Measurements from ENCODE around the gene CCDC188.

The CCDC188 gene

DNA sequence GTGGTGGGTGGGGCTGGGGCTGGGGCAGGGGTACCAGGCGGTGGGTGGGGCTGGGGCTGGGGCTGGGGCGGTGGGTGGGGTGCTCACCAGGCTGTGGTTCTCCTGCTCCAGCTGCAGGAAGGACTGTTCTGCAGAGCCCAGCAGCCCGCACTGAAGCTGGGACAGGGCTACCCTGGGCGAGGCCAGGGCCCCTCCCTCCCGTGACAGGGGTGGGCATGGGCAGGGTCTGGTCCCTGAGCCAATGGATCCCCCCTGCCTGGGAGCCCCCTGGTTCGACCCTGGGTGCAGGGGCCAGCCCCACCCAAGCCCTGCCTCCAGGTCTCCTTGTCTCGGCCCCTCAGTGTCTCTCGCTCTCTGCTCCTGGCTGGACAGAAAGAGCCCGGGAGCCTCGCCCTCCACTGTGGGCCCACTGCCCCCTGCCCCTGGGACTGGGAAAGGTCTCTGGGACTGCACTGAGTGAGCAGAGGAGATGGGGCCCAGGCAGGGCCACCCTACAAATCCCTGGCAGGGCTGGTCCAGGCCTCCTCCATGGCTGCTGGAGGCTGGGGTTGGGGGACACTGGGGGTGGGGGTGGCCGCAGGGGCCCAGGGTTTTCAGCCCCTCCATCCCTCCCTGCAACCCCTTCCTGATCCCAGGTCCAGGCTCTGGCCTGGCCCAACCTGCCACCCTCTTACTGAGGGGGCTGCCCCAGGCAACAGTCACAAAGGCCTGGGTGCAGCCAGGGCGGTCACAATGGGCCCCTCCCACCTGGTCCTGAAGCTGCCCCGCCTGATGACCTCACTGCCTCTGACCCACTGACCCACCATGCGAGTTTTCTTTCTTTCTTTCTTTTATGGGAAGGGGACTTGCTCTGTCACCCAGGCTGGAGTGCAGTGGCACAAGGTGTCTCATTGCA is at the start of gene CCDC188:
TSS of gene CCDC188 (minus strand) at position 675 of the 895 bp plus-strand sequence. CDS start at position 606, 69 bp downstream.
- TF ChIP-seq, protein P1, sequence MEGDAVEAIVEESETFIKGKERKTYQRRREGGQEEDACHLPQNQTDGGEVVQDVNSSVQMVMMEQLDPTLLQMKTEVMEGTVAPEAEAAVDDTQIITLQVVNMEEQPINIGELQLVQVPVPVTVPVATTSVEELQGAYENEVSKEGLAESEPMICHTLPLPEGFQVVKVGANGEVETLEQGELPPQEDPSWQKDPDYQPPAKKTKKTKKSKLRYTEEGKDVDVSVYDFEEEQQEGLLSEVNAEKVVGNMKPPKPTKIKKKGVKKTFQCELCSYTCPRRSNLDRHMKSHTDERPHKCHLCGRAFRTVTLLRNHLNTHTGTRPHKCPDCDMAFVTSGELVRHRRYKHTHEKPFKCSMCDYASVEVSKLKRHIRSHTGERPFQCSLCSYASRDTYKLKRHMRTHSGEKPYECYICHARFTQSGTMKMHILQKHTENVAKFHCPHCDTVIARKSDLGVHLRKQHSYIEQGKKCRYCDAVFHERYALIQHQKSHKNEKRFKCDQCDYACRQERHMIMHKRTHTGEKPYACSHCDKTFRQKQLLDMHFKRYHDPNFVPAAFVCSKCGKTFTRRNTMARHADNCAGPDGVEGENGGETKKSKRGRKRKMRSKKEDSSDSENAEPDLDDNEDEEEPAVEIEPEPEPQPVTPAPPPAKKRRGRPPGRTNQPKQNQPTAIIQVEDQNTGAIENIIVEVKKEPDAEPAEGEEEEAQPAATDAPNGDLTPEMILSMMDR (IDR thresholded peaks at IDR 0.05; ENCODE audit: extremely low read depth, missing control alignments): no peak
- DNase-seq (ENCODE audit: low spot score): no peak

DNA sequence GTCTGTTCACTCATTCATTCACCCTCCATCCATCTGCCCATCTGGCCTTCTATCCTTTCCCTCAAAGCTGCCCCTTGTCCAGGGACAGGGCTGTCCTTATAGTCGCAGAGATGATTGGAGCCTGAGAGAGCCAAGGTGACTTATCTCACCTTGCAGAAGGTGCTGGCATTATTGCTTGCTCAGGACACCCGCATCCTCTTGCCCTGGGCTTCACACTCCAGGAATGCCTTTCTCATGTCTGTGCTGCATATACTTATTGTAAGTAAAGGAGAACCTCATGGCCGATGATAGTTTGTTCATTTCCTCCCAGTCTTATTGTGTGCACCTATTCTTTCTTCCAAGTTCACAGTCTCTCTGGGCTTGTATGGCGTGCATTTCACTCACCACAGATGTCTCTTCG is 49.1 kb upstream of the CCDC188 start:
- TF ChIP-seq, protein P1 (IDR thresholded peaks at IDR 0.05; ENCODE audit: extremely low read depth, missing control alignments): no peak
- DNase-seq (ENCODE audit: low spot score): no peak

DNA sequence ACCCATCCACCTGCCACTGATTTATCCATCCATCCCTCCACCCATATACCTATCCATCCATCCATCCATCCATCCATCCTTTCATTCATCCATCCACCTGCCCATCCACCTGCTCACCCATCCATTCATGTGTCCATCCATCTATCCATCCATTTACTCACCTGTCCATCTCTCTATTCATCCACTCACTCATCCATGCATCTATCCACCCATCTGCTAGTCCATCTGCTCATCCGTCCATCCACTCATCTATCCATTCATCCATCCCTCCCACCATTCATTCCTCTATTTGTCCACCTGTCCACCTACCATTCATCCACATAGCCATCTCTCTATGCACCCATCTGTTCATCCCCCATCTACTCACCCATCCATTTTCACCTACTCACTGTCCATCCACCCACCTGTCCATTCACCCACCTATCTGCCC is 48.6 kb upstream of the CCDC188 start:
- no peak for DNase-seq (ENCODE audit: low spot score)
- TF ChIP-seq, protein P1 (IDR thresholded peaks at IDR 0.05; ENCODE audit: extremely low read depth, missing control alignments): no peak

DNA sequence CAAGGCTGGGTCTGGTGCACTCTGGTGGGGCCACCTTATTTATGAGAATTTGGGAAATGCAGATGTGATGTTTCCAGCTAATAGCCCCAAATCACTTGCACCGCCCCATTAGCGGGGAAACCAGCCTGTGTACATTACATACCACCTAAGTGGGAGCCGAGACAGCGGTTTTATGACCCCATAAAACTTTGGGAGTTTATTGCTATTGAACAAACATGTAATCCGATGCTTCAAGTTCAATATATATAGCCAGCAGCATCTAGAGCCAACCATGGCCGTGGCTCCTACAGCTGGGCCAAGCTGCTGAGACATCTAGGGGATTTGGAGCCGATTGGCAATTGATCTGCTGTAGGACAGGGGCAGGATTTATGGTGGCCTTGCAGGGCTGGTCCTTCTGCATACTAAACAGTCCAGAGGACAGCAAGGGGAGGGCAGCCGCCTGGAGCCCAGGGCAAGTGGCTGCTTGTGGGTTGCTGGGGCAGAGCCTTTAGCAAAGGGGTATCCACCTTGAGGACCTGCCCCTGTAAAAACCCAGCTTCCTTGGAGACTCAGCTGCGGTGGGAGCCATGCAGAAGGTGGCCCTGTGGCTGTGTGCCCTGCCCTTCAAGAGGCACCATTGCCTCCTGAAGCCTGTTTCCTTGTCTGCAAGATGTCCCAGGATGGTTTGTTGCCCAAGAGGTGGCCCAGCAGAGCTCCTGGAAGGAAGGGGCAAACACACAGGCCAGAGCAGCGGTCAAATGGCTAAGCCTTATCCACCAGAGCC is 47.9 kb upstream of the CCDC188 start:
- TF ChIP-seq, protein P1 (IDR thresholded peaks at IDR 0.05; ENCODE audit: extremely low read depth, missing control alignments): no peak
- DNase-seq (ENCODE audit: low spot score): no peak

DNA sequence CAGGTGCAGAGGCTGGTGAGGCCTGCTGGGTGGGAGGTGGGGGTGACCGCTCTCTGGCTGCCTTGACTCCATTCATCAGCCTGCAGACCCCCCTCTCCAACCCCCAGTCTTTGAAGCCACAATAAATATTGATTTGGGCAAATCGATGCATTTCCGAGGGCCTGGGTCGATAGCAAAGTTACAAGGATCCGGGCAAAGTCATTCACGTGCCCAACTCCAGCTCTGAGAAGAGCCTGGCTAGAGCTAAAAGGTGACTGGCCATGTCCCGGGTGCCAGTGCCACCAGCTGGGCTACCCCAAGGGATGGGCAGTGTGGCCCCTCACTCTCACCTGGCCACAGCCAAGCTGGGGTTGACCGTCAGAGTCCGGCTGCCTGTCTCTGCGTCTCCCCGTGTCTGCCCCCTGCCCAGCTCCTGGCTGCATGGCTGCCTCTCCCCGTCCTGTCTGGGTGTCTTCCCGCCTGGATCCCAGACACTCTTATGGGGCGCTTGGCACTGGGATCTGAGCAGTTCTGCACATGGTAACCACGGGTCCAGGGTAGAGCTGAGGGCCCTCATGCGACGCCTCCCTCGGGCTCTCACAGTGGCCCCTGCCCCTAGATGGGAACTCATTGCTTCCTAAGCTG is 46.7 kb upstream of the CCDC188 start:
- no peak for DNase-seq (ENCODE audit: low spot score)
- TF ChIP-seq, protein P1 (IDR thresholded peaks at IDR 0.05; ENCODE audit: extremely low read depth, missing control alignments): no peak

DNA sequence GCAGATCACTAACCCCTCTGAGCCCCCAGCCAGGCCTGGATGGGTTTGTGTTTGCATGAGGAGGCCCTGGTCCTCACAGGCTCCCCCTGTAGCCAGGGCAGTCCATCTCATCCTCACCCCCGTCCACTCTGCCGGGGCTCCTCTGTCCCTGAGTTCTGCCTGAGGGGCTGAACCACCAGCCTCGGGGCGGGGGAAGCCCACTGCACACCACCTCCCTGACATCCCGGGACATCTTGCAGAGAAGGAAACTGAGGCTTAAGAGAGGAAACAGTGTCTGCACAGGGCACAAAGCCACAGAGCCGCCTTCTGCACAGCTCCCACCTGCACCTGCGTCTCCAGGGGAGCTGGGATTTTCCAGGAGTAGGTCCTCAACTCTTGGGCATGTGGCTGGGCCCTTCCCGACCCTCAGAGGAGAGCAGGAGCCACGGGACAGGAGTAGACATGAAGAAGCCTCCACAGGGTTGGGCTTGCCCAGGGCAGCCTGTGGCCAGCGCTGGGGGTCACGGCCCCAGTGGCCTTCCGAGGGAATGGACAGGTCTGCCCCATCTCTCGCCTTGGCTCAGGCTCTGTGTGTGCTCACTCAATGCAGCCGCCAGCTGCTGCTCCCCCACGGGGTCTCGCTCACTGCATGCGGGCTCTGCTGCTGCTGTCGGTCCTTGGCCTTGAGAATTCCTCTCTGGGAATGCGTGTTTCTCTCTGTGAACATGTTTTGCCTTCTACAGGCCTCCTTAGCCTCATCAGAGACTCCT is 45.4 kb upstream of the CCDC188 start:
- DNase-seq (ENCODE audit: low spot score): no peak
- TF ChIP-seq, protein P1 (IDR thresholded peaks at IDR 0.05; ENCODE audit: extremely low read depth, missing control alignments): no peak

Data from GM20000 (cell line).